AG08395 (cell line): Measurements from ENCODE around the gene ADH1C.
A peak's percentile ranks its signal among the peaks of the same experiment; 100 is the strongest.

Source experiments
- DNase-seq: peaks from one replicate; pipeline ENCODE4 v3.0.0; 2012; ENCODE audit warnings: mixed read lengths, low spot score

Gene ADH1C

DNA sequence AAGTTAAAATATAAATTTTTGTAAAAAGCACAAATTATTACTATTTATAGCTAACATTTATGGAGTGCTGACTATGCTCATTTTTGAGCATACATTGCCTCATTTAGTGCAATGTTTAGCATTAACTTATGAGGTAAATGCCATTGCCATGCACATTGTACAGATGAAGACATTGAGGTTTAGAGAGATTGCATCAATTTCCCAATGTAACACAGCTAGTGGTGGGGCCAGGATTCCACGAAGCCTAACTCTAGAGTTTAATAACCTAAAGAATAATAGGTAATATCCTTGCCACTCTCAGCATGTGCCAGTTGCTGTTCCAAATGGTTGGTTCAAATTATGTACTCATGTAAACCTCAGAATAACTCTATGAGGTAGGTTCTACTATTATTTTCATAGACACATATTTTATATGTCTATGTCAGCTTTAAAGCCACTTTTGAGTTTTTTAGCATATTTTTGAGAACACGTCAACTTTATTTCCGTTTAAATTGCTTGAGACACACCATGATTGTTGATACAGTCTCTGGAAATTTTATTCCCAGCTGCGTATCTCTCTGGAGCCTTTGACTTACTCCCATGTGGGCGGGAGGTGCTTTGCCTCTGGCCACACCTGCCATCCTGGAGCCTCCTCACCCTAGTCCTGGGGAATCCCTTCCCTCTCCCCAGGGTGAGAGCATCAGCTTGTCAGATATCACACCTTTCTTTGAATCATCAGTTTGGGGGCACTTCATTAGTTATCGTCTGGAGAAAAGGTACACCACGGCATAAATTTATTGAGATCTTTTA is 51.0 kb downstream of the ADH1C start:
- no peak for DNase-seq

DNA sequence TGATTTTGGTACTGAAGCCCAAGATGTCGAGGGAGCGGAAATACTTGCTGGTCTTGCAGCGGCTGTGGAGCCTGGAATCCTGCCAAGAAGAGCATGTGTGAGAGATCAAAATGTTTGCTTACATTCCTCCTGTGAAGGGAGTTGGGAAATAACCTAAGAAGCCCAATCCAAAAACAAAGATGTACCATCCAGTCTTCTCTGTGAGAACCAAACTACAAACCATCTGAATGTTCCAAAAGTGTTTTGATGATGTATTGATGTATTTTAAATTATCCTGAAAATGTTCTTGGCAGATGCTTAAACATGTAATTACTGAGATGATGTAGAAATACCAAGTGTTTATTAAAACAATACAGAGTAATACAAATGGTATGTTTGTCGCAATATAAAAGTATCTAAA is 51.6 kb downstream of the ADH1C start:
- peak; percentile 91 for DNase-seq

DNA sequence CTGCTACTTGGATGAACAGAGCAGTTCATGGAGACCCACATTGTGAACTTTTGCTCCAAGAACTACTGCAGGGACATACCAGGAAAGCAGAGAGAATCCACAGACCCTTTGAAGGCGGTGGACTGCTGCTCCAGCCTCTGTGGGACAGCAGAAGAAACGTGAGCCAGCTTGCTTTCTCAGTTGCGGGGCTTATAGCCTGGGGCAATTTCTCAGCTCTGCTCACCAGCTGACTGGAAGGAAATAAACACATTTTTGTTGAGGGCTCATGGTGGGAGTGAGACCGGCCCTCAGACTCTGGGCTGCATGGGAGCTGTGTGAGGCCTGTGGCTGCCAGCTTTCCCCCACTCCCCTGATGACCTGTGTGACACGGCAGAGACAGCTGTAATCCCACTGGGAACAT is 59.2 kb downstream of the ADH1C start:
- no peak for DNase-seq

DNA sequence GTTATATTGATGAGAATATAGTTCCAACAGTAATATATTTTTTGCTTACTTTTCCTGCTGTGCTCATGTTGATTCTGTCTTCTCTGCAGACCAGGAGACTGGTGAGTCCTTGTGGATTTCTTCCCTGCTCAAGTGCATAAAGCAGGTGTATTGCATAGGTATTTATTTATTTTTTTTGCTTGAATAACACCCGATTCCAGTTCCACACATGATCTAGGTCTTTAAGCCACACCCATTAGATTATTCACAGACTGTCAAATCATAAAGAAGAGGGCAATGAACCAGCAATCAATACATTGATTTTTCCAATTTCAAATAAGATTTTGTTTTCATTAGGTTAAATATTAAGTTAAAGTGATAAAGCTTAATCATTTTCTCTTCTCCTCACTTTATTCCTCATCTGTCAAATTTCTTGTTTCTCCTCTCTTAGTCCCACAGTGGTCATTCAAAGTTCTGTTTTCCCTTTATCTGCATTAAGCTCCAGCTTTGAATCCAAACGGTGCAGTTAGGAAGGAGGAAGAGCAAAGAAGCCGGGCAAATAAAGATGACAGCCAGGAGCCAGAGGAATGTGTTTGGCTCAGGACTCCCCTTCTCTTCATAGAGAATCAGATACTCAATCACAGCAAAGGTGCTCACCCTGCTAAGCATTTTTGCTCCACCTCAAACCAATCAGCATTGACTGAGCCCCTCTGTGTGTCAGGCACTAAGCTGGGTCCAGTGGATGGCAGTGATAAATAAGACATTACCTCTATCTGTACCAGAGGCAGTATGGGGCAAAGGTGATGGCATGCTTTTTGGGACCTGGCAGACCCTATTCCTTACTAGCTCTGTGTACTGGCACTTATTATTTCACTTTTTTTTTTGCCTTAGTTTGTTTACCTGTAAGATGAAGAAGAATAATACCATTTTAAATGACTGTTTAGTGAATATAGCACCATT is 61.4 kb downstream of the ADH1C start, which contains the start of gene ADH1A:
Gene ADH1A, minus strand, starts transcription at position 138 of the 939 bp plus-strand sequence. Its CDS starts 71 bp downstream, at position 67.
- no peak for DNase-seq
